H1 (cell line): Measurements from ENCODE around the gene SEC14L3. TPM values are rescaled to one million over a fixed set of nuclear protein-coding genes. Genes with fewer than 3 reads are reported as not detected.
A peak's percentile ranks its signal among the peaks of the same experiment; 100 is the strongest.

Experiments
- CTCF ChIA-PET: fragments of 300-600 bp; sonication (Branson Sonifier 250); formaldehyde crosslinking; loops from one replicate; lab custom pipeline; 2021; ENCODE audit not compliant: partially characterized antibody; lab: Charles Lee
- POLR2A ChIA-PET: fragments of 300-600 bp; sonication (Branson Sonifier 250); formaldehyde crosslinking; loops from one replicate; lab custom pipeline; 2021; ENCODE audit warnings: inconsistent platforms; ENCODE audit not compliant: partially characterized antibody; lab: Charles Lee
- DNase-seq, 2 experiments: peaks; one replicate each; pipeline versions ENCODE4 v3.0.0 to v3.0.0-alpha.2; 2010 to 2022; ENCODE audit warnings: low spot score in 2 of 2, low read depth in 1 of 2, mixed read lengths in 1 of 2
- FAIRE-seq: peaks from 2 replicates; lab custom pipeline; 2011; peaks lifted over from hg19 to GRCh38; lab: Jason Lieb, UNC
- H2AFZ ChIP-seq: 2 replicates; pipeline ENCODE4 v1.8.1; 2012; ENCODE audit warnings: low read length, inconsistent platforms
- H2AK5ac ChIP-seq: 2 replicates; pipeline ENCODE4 v1.6.1; 2013; ENCODE audit warnings: low read depth, low read length
- H2BK120ac ChIP-seq: replicated peaks from 2 replicates; pipeline ENCODE3; 2013; ENCODE audit warnings: low read depth, low read length, inconsistent platforms
- H2BK12ac ChIP-seq: 2 replicates; pipeline ENCODE4 v1.6.1; 2013; ENCODE audit warnings: low read depth, low read length
- H2BK15ac ChIP-seq: 2 replicates; pipeline ENCODE4 v1.6.1; 2013; ENCODE audit warnings: low read length
- H2BK20ac ChIP-seq: 2 replicates; pipeline ENCODE4 v1.6.1; 2013; ENCODE audit warnings: low read length
- H2BK5ac ChIP-seq: 2 replicates; pipeline ENCODE4 v1.6.1; 2013; ENCODE audit warnings: low read depth, low read length
- H3K14ac ChIP-seq: 2 replicates; pipeline ENCODE4 v1.6.1; 2013; ENCODE audit warnings: inconsistent platforms; ENCODE audit not compliant: insufficient read length
- H3K18ac ChIP-seq: 2 replicates; pipeline ENCODE4 v1.6.1; 2013; ENCODE audit warnings: low read length; ENCODE audit errors: extremely low read depth
- H3K23ac ChIP-seq: 2 replicates; pipeline ENCODE4 v1.6.1; 2013; ENCODE audit warnings: inconsistent platforms; ENCODE audit not compliant: insufficient read length
- H3K23me2 ChIP-seq: 2 replicates; pipeline ENCODE4 v1.6.1; 2013; ENCODE audit warnings: low read depth, low read length
- H3K27ac ChIP-seq: 2 replicates; pipeline ENCODE4 v1.6.1; 2011; ENCODE audit warnings: low read depth, low read length, inconsistent platforms
- H3K27me3 ChIP-seq, 4 experiments: replicated peaks in 1 of 4; 1 replicate in 1 of 4; 2 replicates in 3 of 4; pipeline versions ENCODE4 v1.6.1 to v1.8.1; 2011 to 2013; ENCODE audit warnings: low read length in 3 of 4, mild to moderate bottlenecking in 3 of 4, inconsistent platforms in 2 of 4, mixed read lengths in 2 of 4, moderate library complexity in 1 of 4; ENCODE audit not compliant: control insufficient read depth in 3 of 4, insufficient read depth in 3 of 4; ENCODE audit errors: extremely low read depth in 1 of 4
- H3K36me3 ChIP-seq, 4 experiments: 2 replicates each; pipeline versions ENCODE4 v1.6.1 to v1.8.1; 2011 to 2013; ENCODE audit warnings: mild to moderate bottlenecking in 4 of 4, low read length in 3 of 4, moderate library complexity in 2 of 4, control low read depth in 1 of 4, inconsistent platforms in 1 of 4; ENCODE audit not compliant: insufficient read depth in 4 of 4, control insufficient read depth in 2 of 4
- H3K4ac ChIP-seq: replicated peaks from 2 replicates; pipeline ENCODE3; 2013; ENCODE audit warnings: low read length, low read depth, mixed read lengths, inconsistent platforms; ENCODE audit not compliant: insufficient read length
- H3K4me1 ChIP-seq, 4 experiments: replicated peaks in 1 of 4; 1 replicate in 1 of 4; 2 replicates in 3 of 4; pipeline versions ENCODE4 v1.6.1 to v1.8.1; 2011 to 2013; ENCODE audit warnings: low read length in 3 of 4, inconsistent platforms in 2 of 4, mixed read lengths in 1 of 4; ENCODE audit not compliant: insufficient read depth in 4 of 4, control insufficient read depth in 3 of 4
- H3K4me2 ChIP-seq, 2 experiments: 2 replicates each; pipeline versions ENCODE4 v1.6.1 to v1.8.1; 2011 to 2013; ENCODE audit warnings: low read depth in 2 of 2, low read length in 2 of 2, control low read depth in 1 of 2, inconsistent platforms in 1 of 2, mild to moderate bottlenecking in 1 of 2; ENCODE audit not compliant: insufficient read depth in 1 of 2
- H3K4me3 ChIP-seq, 4 experiments: fragments of 200-600, 300-600 bp in 1 of 4; sonication (generic), shearing (Covaris generic), sonication (Bioruptor Twin) in 1 of 4; 2 replicates each; pipeline versions ENCODE4 v1.5.1 to v1.8.1; 2011 to 2016; ENCODE audit warnings: low read length in 4 of 4, low read depth in 3 of 4, control low read depth in 2 of 4, inconsistent platforms in 2 of 4, mild to moderate bottlenecking in 2 of 4, mixed read lengths in 1 of 4, moderate library complexity in 1 of 4; ENCODE audit not compliant: insufficient read depth in 2 of 4; ENCODE audit errors: extremely low read depth in 1 of 4
- H3K56ac ChIP-seq: replicated peaks from 2 replicates; pipeline ENCODE3; 2013; ENCODE audit warnings: low read depth, mild to moderate bottlenecking, mixed read lengths, low read length, inconsistent platforms; ENCODE audit not compliant: insufficient read length
- H3K79me1 ChIP-seq: 2 replicates; pipeline ENCODE4 v1.6.1; 2013; ENCODE audit warnings: low read depth, low read length, control low read depth
- H3K79me2 ChIP-seq, 2 experiments: 2 replicates each; pipeline versions ENCODE4 v1.6.1 to v1.8.1; 2012 to 2013; ENCODE audit warnings: low read length in 2 of 2, mild to moderate bottlenecking in 2 of 2, inconsistent platforms in 1 of 2; ENCODE audit not compliant: insufficient read depth in 2 of 2, control insufficient read depth in 1 of 2
- H3K9ac ChIP-seq, 4 experiments: replicated peaks in 1 of 4; 1 replicate in 1 of 4; 2 replicates in 3 of 4; pipeline versions ENCODE4 v1.6.1 to v1.8.1; 2011 to 2013; ENCODE audit warnings: low read depth in 3 of 4, low read length in 3 of 4, control low read depth in 2 of 4, mild to moderate bottlenecking in 2 of 4, moderate library complexity in 2 of 4, inconsistent platforms in 1 of 4; ENCODE audit errors: extremely low read depth in 1 of 4
- H3K9me3 ChIP-seq, 2 experiments: 2 replicates each; pipeline versions ENCODE4 v1.6.1 to v1.8.1; 2012 to 2013; ENCODE audit warnings: mild to moderate bottlenecking in 2 of 2, moderate library complexity in 2 of 2, control low read depth in 1 of 2, inconsistent platforms in 1 of 2, low read depth in 1 of 2, low read length in 1 of 2, mixed read lengths in 1 of 2; ENCODE audit not compliant: insufficient read depth in 2 of 2
- H4K20me1 ChIP-seq, 2 experiments: replicated peaks in 1 of 2; 2 replicates each; pipeline versions ENCODE3 to v1.8.1; 2011 to 2013; ENCODE audit warnings: inconsistent platforms in 2 of 2, low read length in 2 of 2, mild to moderate bottlenecking in 1 of 2; ENCODE audit not compliant: insufficient read depth in 2 of 2, control insufficient read depth in 1 of 2
- H4K5ac ChIP-seq: 2 replicates; pipeline ENCODE4 v1.6.1; 2013; ENCODE audit warnings: low read length, low read depth, mixed read lengths, inconsistent platforms; ENCODE audit not compliant: insufficient read length
- H4K8ac ChIP-seq: 2 replicates; pipeline ENCODE4 v1.8.0; 2013; ENCODE audit warnings: mild to moderate bottlenecking, moderate library complexity, low read length, inconsistent platforms; ENCODE audit not compliant: insufficient read depth; ENCODE audit errors: extremely low read depth
- H4K91ac ChIP-seq: replicated peaks from 2 replicates; pipeline ENCODE3; 2013; ENCODE audit warnings: low read length, mixed read lengths, inconsistent platforms; ENCODE audit not compliant: insufficient read length
- BCL11A ChIP-seq, 2 experiments: IDR thresholded peaks; one replicate each; pipeline ENCODE4 v1.6.1; 2011; ENCODE audit warnings: low read depth in 2 of 2, low read length in 2 of 2, mild to moderate bottlenecking in 2 of 2
- SIN3A ChIP-seq, 2 experiments: IDR thresholded peaks in 1 of 2; conservative IDR thresholded peaks in 1 of 2; 2 replicates each; pipeline ENCODE4 v1.6.1; 2011 to 2012; ENCODE audit warnings: low read length in 2 of 2, improper control_type of control experiment in 1 of 2, low read depth in 1 of 2, mild to moderate bottlenecking in 1 of 2
- WGBS, 2 experiments: shearing (Covaris generic) in 1 of 2; methylation state at CpG; one replicate each; pipeline versions ENCODE4 v1.1.6 to v1.1.7; 2013 to 2015; ENCODE audit warnings: low lambda C conversion rate in 2 of 2, mixed read lengths in 2 of 2, inconsistent platforms in 1 of 2, low coverage in 1 of 2, missing lambda C conversion rate in 1 of 2; ENCODE audit not compliant: insufficient replicate concordance in 2 of 2, insufficient coverage in 1 of 2, insufficient read length in 1 of 2; ENCODE audit errors: extremely low coverage in 1 of 2, missing lambda C conversion rate in 1 of 2; 5-methylcytosine and 5-hydroxymethylcytosine counted together
- polyA plus RNA-seq, 7 experiments: library from polyadenylated mRNA; depleted of rRNA in 3 of 7; stranded (reverse) in 5 of 7; unstranded in 2 of 7; fragments of >200 nt in 5 of 7; fragments of 200-250 nt in 2 of 7; gene quantifications; 1 replicate in 5 of 7; 2 replicates in 1 of 7; 4 replicates in 1 of 7; pipeline versions ENCODE4 v1.2.1 to v1.2.3, GENCODE V29; 2011 to 2013; ENCODE audit warnings: missing spikeins in 2 of 7, mixed read lengths in 2 of 7
- total RNA-seq: library from RNA; stranded (reverse); fragmentation: NEBNext Ultra II Directional; extraction: Animal tissue kit (Norgen Biotek cat#: 25700); gene quantifications from 2 replicates; pipeline ENCODE4 v1.2.1, GENCODE V29; 2021

Gene SEC14L3
- total and polyA plus RNA-seq, 2 of the 8 experiments (the other 6 are each of a cell fraction or from before 2014, with no cell fraction given), result not detected

GRCh38 chr22:30459181-30460052 lies 12.4 kb downstream of the SEC14L3 start:
- H2BK20ac ChIP-seq, result no peak overlapping the region
- H3K18ac ChIP-seq, result no peak overlapping the region
- no peak overlapping the region for H3K14ac ChIP-seq
- no peaks in the 10 kb centered on the region for H3K4me1 ChIP-seq
- H2BK120ac ChIP-seq, result no peak overlapping the region
- no peak overlapping the region for H2AK5ac ChIP-seq
- H3K79me1 ChIP-seq, result no peaks in the 10 kb centered on the region
- H3K9ac ChIP-seq, result no peak overlapping the region
- no peak overlapping the region for H3K4me3 ChIP-seq
- no peaks in the 10 kb centered on the region for H4K20me1 ChIP-seq
- H4K8ac ChIP-seq, result no peak overlapping the region
- H2AFZ ChIP-seq, result no peak overlapping the region
- H3K9me3 ChIP-seq, result no peaks in the 10 kb centered on the region
- H3K27ac ChIP-seq, result no peak overlapping the region
- WGBS, 2 experiments, result 84% methylated on average over 4 of the region's 4 CpGs; no CpG with 5 or more reads in 1 of the 2 experiments
- no peak overlapping the region for H3K23ac ChIP-seq
- no peak overlapping the region for H3K4me2 ChIP-seq
- no peak for TF ChIP-seq BCL11A (IDR thresholded peaks at IDR 0.05; ENCODE audit: low read depth in 2 of 2, low read length in 2 of 2)
- TF ChIP-seq SIN3A (conservative IDR thresholded peaks at IDR 0.05 in 1 of 2, IDR thresholded peaks at IDR 0.05 in 1 of 2; ENCODE audit: low read depth in 1 of 2, low read length in 2 of 2), result 0 out of 4 replicates have a peak, but pooled peaks of 1 of the 2 experiments have one; percentile 23
- H3K36me3 ChIP-seq, result no peaks in the 10 kb centered on the region
- no peak overlapping the region for H4K91ac ChIP-seq
- H4K5ac ChIP-seq, result no peak overlapping the region
- no peak overlapping the region for H2BK15ac ChIP-seq
- no peaks in the 10 kb centered on the region for H3K27me3 ChIP-seq
- H3K23me2 ChIP-seq, result no peaks in the 10 kb centered on the region
- H2BK12ac ChIP-seq, result no peak overlapping the region
- peak in 1 of 2 experiments; percentile 52 for DNase-seq
- CTCF ChIA-PET, result interaction anchor here (0.5 to 5.8 kb wide), 7 partner anchors 14 to 147 kb away, joined by 3 to 56 read pairs (median 5); partner anchors contain the start of gene TCN2
- no peak overlapping the region for H3K56ac ChIP-seq
- no peak for FAIRE-seq
- POLR2A ChIA-PET, result interaction anchor here (0.9 to 1.9 kb wide), 3 partner anchors 26 to 741 kb away, joined by 3 to 4 read pairs (median 3); partner anchors contain the start of gene SEC14L6
- no peaks in the 10 kb centered on the region for H3K79me2 ChIP-seq
- no peak overlapping the region for H3K4ac ChIP-seq
- no peak overlapping the region for H2BK5ac ChIP-seq
